ENCODE measurements around the gene ZNF830.
"Not testable (repeated sequence)": the region's sequence is repeated elsewhere in the genome, so short reads cannot be mapped to it uniquely, and the experiment has no call there.

Gene ZNF830

GRCh38 chr17:34993031-34993430, 31.7 kb downstream of the ZNF830 start:
- DNase-seq, result no peak

GRCh38 chr17:34996422-34997285, 35.3 kb downstream of the ZNF830 start:
- no peak for DNase-seq

GRCh38 chr17:34997355-34997862, 36.1 kb downstream of the ZNF830 start:
- peak; percentile 81 for DNase-seq

- peak; percentile 68 for DNase-seq
Measured at GRCh38 chr17:34998205-34998604, 36.9 kb downstream of the ZNF830 start.

- no peak for DNase-seq
Measured at GRCh38 chr17:34999456-34999855, 38.1 kb downstream of the ZNF830 start.

- not testable (repeated sequence) for DNase-seq
Measured at GRCh38 chr17:35000965-35001364, 39.6 kb downstream of the ZNF830 start.

GRCh38 chr17:35001549-35001948, 40.2 kb downstream of the ZNF830 start:
- DNase-seq, result no peak

GRCh38 chr17:35002876-35003551, 41.7 kb downstream of the ZNF830 start:
- DNase-seq, result no peak

GRCh38 chr17:35003778-35004177, 42.4 kb downstream of the ZNF830 start:
- no peak for DNase-seq

GRCh38 chr17:35006345-35006744, 45.0 kb downstream of the ZNF830 start:
- DNase-seq, result no peak

GRCh38 chr17:35006961-35007360, 45.6 kb downstream of the ZNF830 start:
- no peak for DNase-seq

GRCh38 chr17:35010093-35010492, 48.8 kb downstream of the ZNF830 start:
- DNase-seq, result peak; percentile 6

- no peak for DNase-seq
Measured at GRCh38 chr17:35011671-35012216, 50.4 kb downstream of the ZNF830 start.
